Motor neuron (in vitro differentiated cells): ENCODE data around the gene KIAA1217. TPM values are rescaled to one million over a fixed set of nuclear protein-coding genes. Genes with fewer than 3 reads are reported as not detected.
"Not testable (repeated sequence)": the region's sequence is repeated elsewhere in the genome, so short reads cannot be mapped to it uniquely, and the experiment has no call there.

Experiments
- ATAC-seq, 8 experiments: fragments of 200-7000 bp; cut with Tn5 transposase; replicated peaks in 6 of 8; 2 replicates each; pipeline ENCODE4 v1.8.0; 2021; ENCODE audit warnings: mild to moderate bottlenecking in 8 of 8, moderate library complexity in 8 of 8
- H3K27ac ChIP-seq, 2 donors: fragments of 250-450 bp; sonication (Bioruptor Pico); 2 replicates each; pipeline ENCODE4 v1.9.0; 2021; ENCODE audit warnings: antibody characterized with exemption in 2 of 2, mild to moderate bottlenecking in 2 of 2, moderate library complexity in 1 of 2
- H3K4me1 ChIP-seq, 2 donors: fragments of 250-450 bp; sonication (Bioruptor Pico); replicated peaks in 1 of 2; 2 replicates each; pipeline ENCODE4 v1.6.1; 2021; ENCODE audit warnings: antibody characterized with exemption in 2 of 2, mild to moderate bottlenecking in 2 of 2, moderate library complexity in 1 of 2
- H3K4me3 ChIP-seq, 5 donors: fragments of 250-450 bp; sonication (Bioruptor Pico); 2 replicates each; pipeline ENCODE4 v1.9.0; 2021; ENCODE audit warnings: antibody characterized with exemption in 5 of 5, mild to moderate bottlenecking in 5 of 5, moderate library complexity in 4 of 5
- WGBS, 10 experiments: fragments of 450-650 bp; shearing (Covaris generic); methylation state at CpG; one replicate each; pipeline ENCODE4 v1.0.0; 2022; 5-methylcytosine and 5-hydroxymethylcytosine counted together
- in situ Hi-C, 9 experiments: fragments of 400-800 bp; cut with MboI; loops; one replicate each; pipeline ENCODE4 v1.15.0; 2021; ENCODE audit warnings: low sequenced_read_pairs in 9 of 9, low pct_unique_long_range_greater_than_20kb in 2 of 9; ENCODE audit not compliant: unreplicated experiment in 9 of 9
- total RNA-seq, 8 experiments: library from RNA; unstranded; fragments of 300-600 nt; gene quantifications; 2 replicates each; pipeline versions ENCODE4 v1.2.3 to v1.2.4, GENCODE V29; 2022

Gene KIAA1217
- total RNA-seq, 8 experiments from 2014 or later = 0.73 to 29.0 (median 3.1) TPM

DNA sequence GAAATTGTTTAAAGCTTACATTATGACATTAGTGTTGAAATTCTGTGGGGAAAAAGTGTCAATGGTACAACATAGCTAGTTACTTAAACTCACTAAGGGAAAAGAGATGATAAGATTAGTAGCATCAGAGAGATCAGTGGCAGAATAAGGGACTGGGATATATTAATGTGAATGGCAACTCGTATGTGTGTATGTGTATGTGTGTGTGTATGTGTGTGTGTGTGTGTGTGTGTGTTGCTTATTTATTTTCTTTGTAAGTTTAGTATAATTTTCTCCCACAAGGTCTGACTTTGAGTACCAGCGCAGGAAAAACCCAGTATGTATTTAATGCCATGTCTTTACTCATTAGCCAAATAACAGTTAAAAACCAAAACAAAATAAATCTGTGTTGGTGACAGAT is 258.7 kb downstream of the KIAA1217 start:
- Histone ChIP-seq H3K27ac (no peak overlapping the region), H3K4me3 (no peak overlapping the region), H3K4me1 (peaks cover 0 to 13% of the 10 kb centered on the region in 2 donors)
- WGBS, 10 experiments = 25 to 100% (median 75%) methylated on average over 1 to 2 of the region's 2 CpGs; no CpG with 5 or more reads in 2 of the 10 experiments
- no peak for ATAC-seq
- in situ Hi-C loops = no loop called here

DNA sequence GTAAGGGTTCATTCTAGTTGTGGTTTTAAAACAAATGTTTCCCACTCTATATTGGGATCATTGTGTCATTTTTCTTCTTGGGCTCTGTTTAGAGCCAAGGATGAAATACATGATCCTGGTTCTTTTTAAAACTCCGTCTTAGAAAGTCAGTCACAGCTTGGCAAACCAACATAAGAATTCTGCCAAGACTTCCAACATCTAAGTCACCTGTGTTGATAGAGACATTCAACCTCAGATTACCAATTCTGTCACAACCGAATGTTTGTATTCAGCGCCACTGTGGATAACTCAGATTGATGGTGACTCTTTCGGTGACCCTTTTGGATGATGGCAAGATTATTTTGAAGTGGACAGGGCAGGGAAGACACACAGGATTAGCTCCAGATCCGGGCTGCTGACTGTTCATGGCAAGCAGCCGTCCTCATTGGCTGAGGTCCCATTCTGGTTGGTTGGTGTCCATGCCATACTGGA is 259.4 kb downstream of the KIAA1217 start:
- Histone ChIP-seq H3K4me3 (no peak overlapping the region), H3K27ac (no peak overlapping the region), H3K4me1 (peaks cover 0 to 10% of the 10 kb centered on the region in 2 donors)
- in situ Hi-C loops = no loop called here
- no peak for ATAC-seq
- WGBS, 10 experiments = 45 to 100% (median 90%) methylated on average over 1 to 5 of the region's 6 CpGs

DNA sequence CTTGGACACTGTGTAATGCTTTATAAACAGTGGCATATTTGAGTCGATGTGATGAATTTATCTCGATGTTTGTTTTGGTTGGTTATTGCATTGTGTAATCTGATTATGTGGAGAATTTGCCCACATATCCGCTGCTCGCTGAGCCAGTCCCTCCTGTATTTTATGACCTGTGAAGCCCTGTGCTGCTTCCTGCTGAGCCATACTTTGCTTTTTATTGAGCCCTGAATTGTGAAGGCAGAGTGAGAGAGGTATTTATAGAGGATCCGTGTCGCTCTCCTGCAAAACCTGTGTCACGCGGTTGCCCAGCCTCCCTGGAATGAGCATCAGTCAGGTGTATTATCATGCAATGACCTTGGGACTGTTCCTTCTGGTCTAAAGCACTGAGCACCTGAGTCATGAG is 261.1 kb downstream of the KIAA1217 start:
- ATAC-seq = no peak
- Histone ChIP-seq H3K4me3 (no peak overlapping the region), H3K4me1 (peaks cover 0 to 4% of the 10 kb centered on the region in 2 donors), H3K27ac (no peak overlapping the region)
- in situ Hi-C loops = no loop called here
- WGBS, 10 experiments = 40 to 98% (median 91%) methylated on average over 1 to 8 of the region's 8 CpGs; no CpG with 5 or more reads in 1 of the 10 experiments

DNA sequence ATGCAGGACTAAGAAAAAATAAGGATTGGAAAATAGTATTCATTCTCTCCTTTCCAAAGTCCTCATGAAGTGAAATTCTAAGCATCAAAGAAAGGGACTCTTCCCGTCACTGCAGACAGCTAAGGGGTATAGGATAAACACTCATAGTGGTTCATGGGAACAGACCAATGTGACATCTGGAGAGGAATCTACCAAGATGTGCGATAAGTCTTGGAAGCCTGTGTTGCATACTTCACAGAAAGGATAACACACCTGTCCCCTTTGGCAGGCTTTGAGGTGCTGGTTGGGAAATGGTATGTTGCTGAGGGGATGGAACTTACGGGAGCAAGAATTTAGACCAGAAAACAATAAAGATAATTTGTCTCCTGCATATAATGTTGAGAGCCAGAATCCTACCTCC is 266.7 kb downstream of the KIAA1217 start:
- in situ Hi-C loops = no loop called here
- no peak overlapping the region for H3K27ac ChIP-seq
- no peaks in the 10 kb centered on the region for H3K4me1 ChIP-seq
- H3K4me3 ChIP-seq = no peak overlapping the region
- no peak for ATAC-seq
- 63 to 100% (median 100%) methylated on average over 1 to 3 of the region's 3 CpGs; no CpG with 5 or more reads in 1 of the 10 experiments for WGBS, 10 experiments

DNA sequence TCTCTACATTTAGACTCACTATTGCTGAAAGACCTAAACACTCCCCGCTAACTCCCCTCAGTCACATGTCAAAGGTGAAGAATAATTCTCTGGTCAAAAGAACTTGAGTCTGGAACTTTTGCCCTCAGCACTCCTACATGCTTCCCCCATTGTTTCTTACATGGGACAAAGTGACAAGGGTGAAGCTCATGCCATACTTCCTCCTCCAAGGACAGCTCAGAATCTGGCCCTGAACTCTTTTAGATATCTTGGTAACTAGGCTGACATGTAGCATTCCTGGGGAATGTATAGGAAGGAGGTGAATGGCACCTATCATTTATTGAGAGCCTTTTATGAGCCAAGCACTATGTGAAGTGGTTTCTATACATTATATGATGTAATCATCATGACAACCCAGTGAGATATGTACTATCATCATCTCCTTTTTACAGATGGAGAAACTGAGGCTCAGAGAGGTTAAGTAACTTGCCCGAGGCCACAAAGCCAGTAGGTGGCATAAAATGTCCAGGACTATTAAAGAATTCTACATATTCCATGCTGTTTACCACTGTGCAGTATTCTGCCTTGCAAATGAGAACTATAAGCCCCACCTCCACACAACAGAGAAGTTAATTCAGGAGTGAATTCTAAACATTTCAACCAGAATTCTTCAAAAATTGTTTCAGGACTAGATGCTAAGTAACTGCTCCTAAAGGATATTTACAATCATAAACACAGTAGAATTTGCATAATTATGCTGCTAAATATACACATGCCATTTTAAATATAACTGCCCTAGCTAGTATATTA is 268.2 kb downstream of the KIAA1217 start:
- H3K4me3 ChIP-seq = no peak overlapping the region
- WGBS, 10 experiments = 0 to 100% (median 100%) methylated on average over 1 to 2 of the region's 2 CpGs; no CpG with 5 or more reads in 1 of the 10 experiments
- peak in 3 of 8 experiments; percentile 64 to 92 (median 80) for ATAC-seq
- no peaks in the 10 kb centered on the region for H3K4me1 ChIP-seq
- H3K27ac ChIP-seq = no peak overlapping the region
- in situ Hi-C loops = no loop called here

DNA sequence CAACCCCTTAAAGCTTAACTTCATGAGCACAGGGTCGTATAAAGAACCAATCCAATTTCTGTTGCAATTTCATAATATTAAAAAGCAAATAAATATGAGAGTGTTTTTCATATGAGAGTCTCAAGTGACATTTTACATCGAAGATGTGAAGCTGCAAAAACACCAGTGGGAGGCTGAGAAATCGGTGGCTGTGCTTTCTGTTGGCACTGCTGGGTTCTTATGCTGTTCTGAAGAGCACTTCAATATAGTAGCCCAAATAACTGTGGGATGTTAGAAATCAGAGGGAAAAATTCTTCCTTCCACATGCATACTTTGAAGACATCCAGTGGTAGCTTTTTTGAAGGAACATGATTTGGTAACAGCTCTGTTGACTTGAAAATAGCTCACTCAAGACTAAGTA is 269.0 kb downstream of the KIAA1217 start:
- 38 to 100% (median 89%) methylated on average over 1 to 3 of the region's 3 CpGs; no CpG with 5 or more reads in 1 of the 10 experiments for WGBS, 10 experiments
- no peak overlapping the region for H3K4me3 ChIP-seq
- H3K27ac ChIP-seq = no peak overlapping the region
- in situ Hi-C loops = no loop called here
- no peaks in the 10 kb centered on the region for H3K4me1 ChIP-seq
- ATAC-seq = no peak

DNA sequence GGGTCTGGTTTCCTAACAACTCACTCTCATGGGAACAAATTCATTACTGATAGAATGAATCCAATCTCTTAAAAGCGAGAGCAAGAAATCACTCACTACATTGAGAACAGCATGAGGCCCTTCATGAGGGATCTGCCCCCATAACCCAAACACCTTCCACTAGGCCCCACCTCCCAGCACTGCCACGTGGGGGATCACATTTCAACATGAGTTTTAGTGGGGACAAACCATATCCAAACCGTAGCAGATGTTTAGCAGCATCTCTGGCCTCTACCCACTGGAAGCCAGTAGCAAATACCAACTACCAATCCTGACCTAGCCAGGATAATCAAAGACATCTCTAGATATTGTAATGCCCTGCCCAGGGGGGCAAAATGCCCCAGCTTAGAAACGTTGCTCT is 270.9 kb downstream of the KIAA1217 start:
- 57 to 100% (median 67%) methylated on average over 1 to 3 of the region's 4 CpGs; no CpG with 5 or more reads in 4 of the 10 experiments for WGBS, 10 experiments
- no peaks in the 10 kb centered on the region for H3K4me1 ChIP-seq
- ATAC-seq = no peak
- H3K4me3 ChIP-seq = no peak overlapping the region
- in situ Hi-C loops = no loop called here
- no peak overlapping the region for H3K27ac ChIP-seq

DNA sequence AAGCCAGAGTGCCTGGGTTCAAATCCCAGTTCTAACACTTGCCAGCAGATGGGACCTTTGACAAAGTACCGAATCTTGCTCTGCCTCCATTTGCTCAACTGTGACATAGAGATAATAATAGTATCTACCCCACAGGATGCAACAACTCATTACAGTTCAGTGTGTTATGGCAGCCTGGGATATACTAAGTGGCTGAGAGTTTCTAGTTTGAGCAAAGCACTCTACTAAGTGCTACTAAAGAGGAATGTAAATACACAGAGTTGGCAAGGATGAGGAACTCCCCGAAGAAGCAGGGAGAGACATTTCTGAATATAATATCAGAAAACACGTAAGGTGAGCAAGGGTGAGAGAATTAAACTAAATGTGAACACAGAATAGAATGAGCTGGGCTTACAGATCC is 271.5 kb downstream of the KIAA1217 start:
- H3K4me1 ChIP-seq = no peaks in the 10 kb centered on the region
- H3K27ac ChIP-seq = no peak overlapping the region
- 60 to 100% (median 100%) methylated on average over 1 to 3 of the region's 3 CpGs; no CpG with 5 or more reads in 1 of the 10 experiments for WGBS, 10 experiments
- in situ Hi-C loops = no loop called here
- ATAC-seq = no peak
- H3K4me3 ChIP-seq = no peak overlapping the region

DNA sequence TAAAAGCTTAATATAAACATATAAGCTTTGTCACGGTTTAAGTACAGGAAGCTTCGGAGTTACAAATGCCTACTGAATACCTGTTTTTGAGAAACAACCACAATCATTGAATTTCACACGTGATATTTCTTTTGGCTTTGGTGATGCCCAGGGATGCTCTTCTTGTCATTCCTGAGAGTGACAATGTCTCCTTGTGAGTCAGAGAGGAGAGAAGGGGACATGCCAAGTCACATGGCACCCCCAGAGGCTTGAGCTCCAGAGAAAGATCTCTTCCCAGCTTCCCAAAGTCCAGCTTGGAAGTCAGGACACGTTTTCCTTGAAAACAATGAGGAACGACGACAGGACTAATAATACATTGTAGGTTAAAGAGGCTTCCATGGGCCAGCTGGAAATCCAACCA is 272.3 kb downstream of the KIAA1217 start:
- no peak for ATAC-seq
- Histone ChIP-seq H3K4me3 (no peak overlapping the region), H3K27ac (no peak overlapping the region), H3K4me1 (no peaks in the 10 kb centered on the region)
- in situ Hi-C loops = no loop called here
- WGBS, 10 experiments = 78 to 100% (median 88%) methylated on average over 2 to 6 of the region's 6 CpGs

DNA sequence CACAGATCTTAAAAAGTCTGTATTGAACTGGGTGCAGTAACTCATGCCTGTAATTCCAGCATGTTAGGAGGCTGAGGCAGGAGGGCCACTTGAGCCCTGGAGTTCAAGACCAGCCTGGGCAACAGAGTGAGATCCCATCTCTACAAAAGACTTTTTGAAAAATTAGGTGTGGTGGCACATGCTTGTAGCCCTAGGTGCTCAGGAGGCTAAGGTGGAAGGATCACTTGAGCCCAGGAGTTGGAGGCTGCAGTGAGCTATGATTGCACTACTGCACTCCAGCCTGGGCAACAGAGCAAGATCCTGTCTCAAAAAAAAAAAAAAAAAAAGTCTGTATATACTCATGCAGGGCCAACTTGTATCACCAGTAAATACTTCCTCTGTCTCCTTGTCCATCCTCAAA is 273.8 kb downstream of the KIAA1217 start:
- H3K27ac ChIP-seq, in situ Hi-C loops, ATAC-seq, H3K4me3 ChIP-seq, H3K4me1 ChIP-seq: not testable (repeated sequence)

DNA sequence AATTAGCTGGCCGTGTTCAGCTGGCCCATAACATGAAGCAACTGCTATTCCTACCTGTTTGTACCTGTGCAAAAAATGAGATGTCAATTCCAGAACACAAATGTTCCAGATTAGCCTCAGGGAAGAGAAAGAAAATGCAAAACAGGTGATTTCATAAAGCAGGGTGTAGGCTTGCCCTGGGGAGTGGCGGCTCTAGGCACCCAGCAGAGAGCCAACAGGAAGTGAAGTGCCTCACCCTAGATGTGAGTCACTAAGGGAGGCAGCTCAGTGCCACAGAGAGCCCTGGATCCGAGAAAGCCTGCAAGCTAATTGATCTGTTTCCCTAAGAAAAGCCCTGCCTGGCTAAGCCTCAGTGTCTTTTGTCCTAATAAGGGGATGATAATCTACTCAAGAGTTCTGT is 274.8 kb downstream of the KIAA1217 start:
- Histone ChIP-seq H3K4me1 (no peaks in the 10 kb centered on the region), H3K4me3 (no peak overlapping the region), H3K27ac (no peak overlapping the region)
- WGBS, 10 experiments = 6 to 90% (median 37%) methylated on average over 1 to 3 of the region's 3 CpGs; no CpG with 5 or more reads in 4 of the 10 experiments
- peak in 7 of 8 experiments; percentile 39 to 97 (median 78) for ATAC-seq
- in situ Hi-C loops = no loop called here

DNA sequence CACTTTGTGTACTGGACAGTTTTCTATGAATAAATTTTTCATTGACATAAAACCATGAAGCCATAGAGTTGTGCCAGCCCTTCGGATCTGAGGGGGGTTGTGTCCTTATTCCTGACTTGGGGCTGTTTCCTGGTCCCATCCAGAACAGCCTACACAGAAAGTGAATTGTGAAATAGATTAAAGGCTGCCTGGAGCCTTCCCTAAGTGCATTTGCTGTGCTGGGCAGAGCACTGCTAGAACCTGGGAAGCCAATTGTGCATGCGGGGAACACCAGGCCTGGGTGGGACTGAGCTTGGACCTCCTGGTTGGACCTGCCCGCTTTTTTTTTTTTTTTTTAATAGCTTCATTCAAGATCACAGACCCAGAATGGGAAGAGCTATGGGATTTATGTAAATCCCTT is 275.8 kb downstream of the KIAA1217 start:
- WGBS, 10 experiments = 0 to 100% (median 48%) methylated on average over 1 to 3 of the region's 3 CpGs; no CpG with 5 or more reads in 4 of the 10 experiments
- Histone ChIP-seq H3K4me3 (no peak overlapping the region), H3K4me1 (no peaks in the 10 kb centered on the region), H3K27ac (no peak overlapping the region)
- in situ Hi-C loops = no loop called here
- ATAC-seq = peak in 3 of 8 experiments; percentile 42 to 58 (median 54)

DNA sequence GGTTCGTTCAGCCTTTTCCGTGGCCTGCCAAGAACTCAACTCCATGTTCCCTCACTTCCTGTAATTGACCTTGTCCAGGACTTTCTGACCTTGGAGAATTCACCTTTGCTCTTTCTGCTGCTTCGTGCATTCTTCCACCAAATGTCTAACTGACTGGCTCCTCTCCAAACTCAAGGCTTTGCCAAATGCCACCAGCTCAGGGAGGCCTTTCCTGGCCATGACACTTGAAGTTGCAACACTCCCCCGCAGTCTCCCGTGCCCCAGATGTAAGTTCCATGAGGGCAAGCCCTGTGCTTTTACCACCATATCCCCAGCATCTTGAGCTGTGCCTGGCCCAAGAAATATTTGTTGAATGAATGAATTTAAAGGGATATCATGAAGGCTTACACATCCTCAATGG is 276.4 kb downstream of the KIAA1217 start:
- in situ Hi-C loops = no loop called here
- Histone ChIP-seq H3K4me1 (no peaks in the 10 kb centered on the region), H3K4me3 (no peak overlapping the region), H3K27ac (no peak overlapping the region)
- 83 to 100% (median 90%) methylated on average over 1 to 4 of the region's 5 CpGs; no CpG with 5 or more reads in 5 of the 10 experiments for WGBS, 10 experiments
- ATAC-seq = no peak

DNA sequence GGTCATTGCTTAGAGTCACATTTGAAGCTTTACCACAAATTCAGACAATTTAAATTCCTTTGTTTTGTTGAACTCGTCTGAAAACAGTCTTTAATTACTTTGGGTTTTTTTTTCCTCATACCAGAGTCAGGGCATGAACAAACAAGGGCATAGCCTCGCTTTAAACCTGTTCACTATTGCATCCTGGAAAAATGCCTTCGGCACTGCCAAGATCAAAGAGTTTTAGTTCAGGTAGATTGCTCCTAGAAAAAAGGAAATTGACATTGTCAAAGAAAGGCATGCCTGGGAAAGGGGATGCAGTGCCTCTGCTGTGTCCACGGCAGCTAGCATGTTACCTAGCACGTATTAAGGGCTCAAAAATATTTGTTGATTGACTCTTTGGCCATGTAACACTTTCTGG is 279.7 kb downstream of the KIAA1217 start:
- Histone ChIP-seq H3K4me1 (no peaks in the 10 kb centered on the region), H3K4me3 (no peak overlapping the region), H3K27ac (no peak overlapping the region)
- in situ Hi-C loops = no loop called here
- ATAC-seq = no peak
- WGBS, 10 experiments = 67 to 100% (median 87%) methylated on average over 3 to 5 of the region's 5 CpGs; no CpG with 5 or more reads in 1 of the 10 experiments
